SK-N-SH treated with all-trans-retinoic acid at 6 μM for 48 hours (cell line): ENCODE results near the gene NME9.

ENCODE experiments used
- ATAC-seq: fragments of 200-7000 bp; cut with Tn5 transposase; 3 replicates; pipeline ENCODE4 v1.9.1; 2020; ENCODE audit warnings: mild to moderate bottlenecking, moderate library complexity
- BACH2 ChIP-seq: fragments of 250-450 bp; sonication (Bioruptor Pico); IDR thresholded peaks from 2 replicates; pipeline ENCODE4 v1.9.0; 2021; ENCODE audit warnings: mild to moderate bottlenecking, borderline replicate concordance
- CSDC2 ChIP-seq: fragments of 250-450 bp; sonication (Bioruptor Pico); IDR thresholded peaks from 2 replicates; pipeline ENCODE4 v1.5.0; 2020; ENCODE audit warnings: mild to moderate bottlenecking, moderate library complexity
- CSRNP3 ChIP-seq: fragments of 250-450 bp; sonication (Bioruptor Pico); IDR thresholded peaks from 2 replicates; pipeline ENCODE4 v1.5.1; 2021; ENCODE audit warnings: mild to moderate bottlenecking, moderate library complexity
- ESRRG ChIP-seq: fragments of 250-450 bp; sonication (Bioruptor Pico); IDR thresholded peaks from 2 replicates; pipeline ENCODE4 v1.6.1; 2021; ENCODE audit warnings: mild to moderate bottlenecking
- ISL1 ChIP-seq: fragments of 250-450 bp; sonication (Bioruptor Pico); IDR thresholded peaks from 2 replicates; pipeline ENCODE4 v2.1.2; 2022; ENCODE audit warnings: mild to moderate bottlenecking, moderate library complexity
- PATZ1 ChIP-seq: fragments of 250-450 bp; sonication (Bioruptor Pico); IDR thresholded peaks from 2 replicates; pipeline ENCODE4 v1.8.0; 2020; ENCODE audit warnings: mild to moderate bottlenecking, moderate library complexity, borderline replicate concordance
- PPARA ChIP-seq: fragments of 250-450 bp; sonication (Bioruptor Pico); IDR thresholded peaks from 2 replicates; pipeline ENCODE4 v1.5.0; 2020; ENCODE audit warnings: mild to moderate bottlenecking, borderline replicate concordance
- RARB ChIP-seq: fragments of 250-450 bp; sonication (Bioruptor Pico); IDR thresholded peaks from 2 replicates; pipeline ENCODE4 v1.8.0; 2021; ENCODE audit warnings: mild to moderate bottlenecking, moderate library complexity
- SNAI2 ChIP-seq: fragments of 250-450 bp; sonication (Bioruptor Pico); IDR thresholded peaks from 2 replicates; pipeline ENCODE4 v1.5.0; 2020; ENCODE audit warnings: mild to moderate bottlenecking, moderate library complexity
- TOX ChIP-seq: fragments of 250-450 bp; sonication (Bioruptor Pico); IDR thresholded peaks from 2 replicates; pipeline ENCODE4 v1.8.0; 2021; ENCODE audit warnings: mild to moderate bottlenecking, moderate library complexity, borderline replicate concordance
- TSHZ2 ChIP-seq: fragments of 250-450 bp; sonication (Bioruptor Pico); IDR thresholded peaks from 2 replicates; pipeline ENCODE4 v1.5.0; 2020; ENCODE audit warnings: mild to moderate bottlenecking, moderate library complexity
- ZC3H10 ChIP-seq: fragments of 250-450 bp; sonication (Bioruptor Pico); IDR thresholded peaks from 2 replicates; pipeline ENCODE4 v1.5.1; 2021; ENCODE audit warnings: mild to moderate bottlenecking, moderate library complexity
- ZFP3 ChIP-seq: fragments of 250-450 bp; sonication (Bioruptor Pico); IDR thresholded peaks from 2 replicates; pipeline ENCODE4 v1.5.0; 2020; ENCODE audit warnings: mild to moderate bottlenecking, moderate library complexity
- ZFP30 ChIP-seq: fragments of 450-650 bp; formaldehyde crosslinking; IDR thresholded peaks from 2 replicates; pipeline ENCODE4 v1.5.0; 2022; ENCODE audit warnings: mild to moderate bottlenecking, moderate library complexity
- ZNF70 ChIP-seq: fragments of 450-650 bp; formaldehyde crosslinking; IDR thresholded peaks from 2 replicates; pipeline ENCODE4 v1.5.0; 2020; ENCODE audit warnings: mild to moderate bottlenecking, moderate library complexity
- ZNF8 ChIP-seq: fragments of 450-650 bp; formaldehyde crosslinking; IDR thresholded peaks from 2 replicates; pipeline ENCODE4 v1.5.0; 2020; ENCODE audit warnings: mild to moderate bottlenecking, moderate library complexity

Gene NME9

GRCh38 chr3:138256022-138256421 lies 73.6 kb downstream of the NME9 start:
- TF ChIP-seq ZNF70 (no peak), BACH2 (CRISPR knock-in tag) (no peak), SNAI2 (no peak), ZFP30 (CRISPR knock-in tag) (no peak), RARB (CRISPR knock-in tag) (no peak), ESRRG (CRISPR knock-in tag) (no peak), TOX (no peak), ZFP3 (no peak), ZC3H10 (CRISPR knock-in tag) (no peak), CSDC2 (CRISPR knock-in tag) (no peak)
- TF ChIP-seq, all 23 proteins: peak for 0
- no peak for ATAC-seq

- TF ChIP-seq PATZ1 (CRISPR knock-in tag) (no peak), ISL1 (CRISPR knock-in tag) (no peak), PPARA (CRISPR knock-in tag) (no peak)
- no peak for ATAC-seq
Observed at GRCh38 chr3:138254216-138254615, 75.4 kb downstream of the NME9 start.

- no peak for ATAC-seq
Observed at GRCh38 chr3:138253609-138254008, 76.0 kb downstream of the NME9 start.

More at GRCh38 chr3:138253609-138254008, 76.0 kb downstream of the NME9 start:
- TF ChIP-seq TSHZ2 (CRISPR knock-in tag) (no peak), CSRNP3 (no peak), TOX (no peak), ZFP3 (no peak), PPARA (CRISPR knock-in tag) (no peak), ZNF8 (CRISPR knock-in tag) (no peak), SNAI2 (no peak)
